Tibial artery (tissue), 4 donors: ENCODE results near the gene ANGPT4.
A peak's percentile ranks its signal among the peaks of the same experiment; 100 is the strongest.
"Not testable (repeated sequence)": the region's sequence is repeated elsewhere in the genome, so short reads cannot be mapped to it uniquely, and the experiment has no call there.

ENCODE experiments used
- DNase-seq, 2 donors: peaks; one replicate each; pipeline ENCODE4 v3.0.0-alpha.2; 2019
- H3K27ac ChIP-seq, 2 donors: fragments of 200-600 bp; sonication (generic) in 1 of 2; 1 replicate in 1 of 2; 2 replicates in 1 of 2; pipeline ENCODE4 v1.5.1; 2018 to 2019; ENCODE audit warnings: mild to moderate bottlenecking in 1 of 2
- H3K27me3 ChIP-seq, 2 donors: fragments of 200-600 bp; sonication (generic) in 1 of 2; one replicate each; pipeline versions ENCODE4 v1.5.1 to v1.6.0; 2016 to 2019
- H3K36me3 ChIP-seq, 3 donors: fragments of 200-600 bp; sonication (generic) in 2 of 3; one replicate each; pipeline ENCODE4 v1.5.1; 2016 to 2019; ENCODE audit warnings: mild to moderate bottlenecking in 2 of 3
- H3K4me1 ChIP-seq, 4 donors: fragments of 200-600 bp; sonication (generic) in 2 of 4; 1 replicate in 3 of 4; 2 replicates in 1 of 4; pipeline ENCODE4 v1.5.1; 2016 to 2019
- H3K4me3 ChIP-seq, 2 donors: fragments of 200-600 bp; sonication (generic) in 1 of 2; 1 replicate in 1 of 2; 2 replicates in 1 of 2; pipeline ENCODE4 v1.5.1; 2018 to 2019; ENCODE audit warnings: mild to moderate bottlenecking in 2 of 2
- H3K9me3 ChIP-seq, 3 donors: fragments of 200-600 bp; sonication (generic) in 1 of 3; one replicate each; pipeline ENCODE4 v1.5.1; 2016 to 2019
- CTCF ChIP-seq, 2 experiments: fragments of 200-600 bp in 1 of 2; fragments of 450-650 bp in 1 of 2; IDR thresholded peaks; one replicate each; pipeline ENCODE4 v1.5.1; 2017 to 2019; ENCODE audit warnings: antibody characterized with exemption in 2 of 2, mild to moderate bottlenecking in 1 of 2, moderate library complexity in 1 of 2
- intact Hi-C: fragments of 100-400 bp; cut with DNase I; formaldehyde crosslinking; loops from one replicate; pipeline ENCODE4 v1.15.0; 2023; ENCODE audit warnings: low total_unique reads

ANGPT4 gene

GRCh38 chr20:831956-832355 lies 84.2 kb downstream of the ANGPT4 start:
- no peak overlapping the region for H3K27ac ChIP-seq
- H3K4me3 ChIP-seq, result no peak overlapping the region
- no peaks in the 10 kb centered on the region for H3K27me3 ChIP-seq
- H3K36me3 ChIP-seq, result no peaks in the 10 kb centered on the region
- intact Hi-C loops, result loop anchor here (10.0 kb wide), 1 partner anchor 177 kb away; the partner anchor contains the start of gene SRXN1
- H3K4me1 ChIP-seq, result peaks cover 0 to 22% (median 14%) of the 10 kb centered on the region in 4 donors
- DNase-seq, result no peak
- no peaks in the 10 kb centered on the region for H3K9me3 ChIP-seq
- no peak for TF ChIP-seq CTCF (IDR thresholded peaks at IDR 0.05)

DNA sequence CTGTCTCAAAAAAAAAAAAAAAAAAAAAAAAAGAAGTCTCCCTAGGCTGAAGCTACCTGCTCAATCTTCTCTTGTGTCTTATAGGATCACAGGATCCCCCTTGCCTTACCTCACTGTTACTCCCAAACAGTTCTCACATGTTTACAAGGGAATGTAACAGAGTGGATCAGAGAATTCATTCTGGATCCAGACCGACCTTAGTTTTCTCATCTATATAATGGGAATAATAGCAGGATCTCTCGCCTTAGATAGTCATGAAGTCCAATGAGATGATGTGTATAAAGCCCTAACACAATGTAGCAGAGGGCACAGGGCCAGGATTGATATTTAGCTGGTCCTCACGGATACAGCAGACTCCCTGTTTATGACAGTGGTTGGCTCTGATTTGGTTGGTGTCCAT lies 84.9 kb downstream of the ANGPT4 start:
- Histone ChIP-seq H3K9me3 (no peaks in the 10 kb centered on the region), H3K4me3 (no peak overlapping the region), H3K4me1 (peaks cover 0 to 22% (median 14%) of the 10 kb centered on the region in 4 donors), H3K27ac (no peak overlapping the region), H3K27me3 (no peaks in the 10 kb centered on the region), H3K36me3 (no peaks in the 10 kb centered on the region)
- intact Hi-C loops, result loop anchor here (10.0 kb wide), 1 partner anchor 176 kb away; the partner anchor contains the start of gene SRXN1
- no peak for DNase-seq
- no peak for TF ChIP-seq CTCF (IDR thresholded peaks at IDR 0.05)

- intact Hi-C loops, result loop anchor here (10.0 kb wide), 1 partner anchor 175 kb away; the partner anchor contains the start of gene SRXN1
- no peaks in the 10 kb centered on the region for H3K27me3 ChIP-seq
- no peak overlapping the region for H3K27ac ChIP-seq
- DNase-seq, result no peak
- H3K9me3 ChIP-seq, result no peaks in the 10 kb centered on the region
- H3K4me1 ChIP-seq, result peaks cover 0 to 15% (median 10%) of the 10 kb centered on the region in 4 donors
- H3K36me3 ChIP-seq, result no peaks in the 10 kb centered on the region
- TF ChIP-seq CTCF (IDR thresholded peaks at IDR 0.05), result no peak
- no peak overlapping the region for H3K4me3 ChIP-seq
Measured at GRCh38 chr20:830011-830521, 86.1 kb downstream of the ANGPT4 start.

GRCh38 chr20:829551-829950 lies 86.6 kb downstream of the ANGPT4 start:
- no peak overlapping the region for H3K4me3 ChIP-seq
- peak in 1 of 2 donors; percentile 11 for DNase-seq
- no peaks in the 10 kb centered on the region for H3K27me3 ChIP-seq
- H3K36me3 ChIP-seq, result no peaks in the 10 kb centered on the region
- TF ChIP-seq CTCF (IDR thresholded peaks at IDR 0.05), result no peak
- H3K4me1 ChIP-seq, result peaks cover 0 to 15% (median 8%) of the 10 kb centered on the region in 4 donors
- H3K27ac ChIP-seq, result no peak overlapping the region
- intact Hi-C loops, result no loop called here
- H3K9me3 ChIP-seq, result no peaks in the 10 kb centered on the region

- intact Hi-C loops, result no loop called here
- Histone ChIP-seq H3K4me1 (peaks cover 0 to 10% (median 2%) of the 10 kb centered on the region in 4 donors), H3K27me3 (no peaks in the 10 kb centered on the region), H3K9me3 (no peaks in the 10 kb centered on the region), H3K27ac (no peak overlapping the region), H3K4me3 (no peak overlapping the region), H3K36me3 (no peaks in the 10 kb centered on the region)
- TF ChIP-seq CTCF (IDR thresholded peaks at IDR 0.05), result no peak
- DNase-seq, result peak in 1 of 2 donors; percentile 25
Measured at GRCh38 chr20:828987-829386, 87.1 kb downstream of the ANGPT4 start.

- H3K4me3 ChIP-seq, H3K36me3 ChIP-seq, H3K27ac ChIP-seq, intact Hi-C loops, H3K27me3 ChIP-seq, H3K4me1 ChIP-seq, H3K9me3 ChIP-seq: not testable (repeated sequence)
- peak in 1 of 2 donors; percentile 25 for DNase-seq
Measured at GRCh38 chr20:827981-828380, 88.2 kb downstream of the ANGPT4 start.
